H1 (cell line): ENCODE results near the gene FOXF1. TPM values are rescaled to one million over a fixed set of nuclear protein-coding genes. Genes with fewer than 3 reads are reported as not detected.
A peak's percentile ranks its signal among the peaks of the same experiment; 100 is the strongest.

Experiments used
- CTCF ChIA-PET: fragments of 300-600 bp; sonication (Branson Sonifier 250); formaldehyde crosslinking; loops from one replicate; lab custom pipeline; 2021; ENCODE audit not compliant: partially characterized antibody; lab: Charles Lee
- POLR2A ChIA-PET: fragments of 300-600 bp; sonication (Branson Sonifier 250); formaldehyde crosslinking; loops from one replicate; lab custom pipeline; 2021; ENCODE audit warnings: inconsistent platforms; ENCODE audit not compliant: partially characterized antibody; lab: Charles Lee
- DNase-seq, 2 experiments: peaks; one replicate each; pipeline versions ENCODE4 v3.0.0 to v3.0.0-alpha.2; 2010 to 2022; ENCODE audit warnings: low spot score in 2 of 2, low read depth in 1 of 2, mixed read lengths in 1 of 2
- FAIRE-seq: peaks from 2 replicates; lab custom pipeline; 2011; peaks lifted over from hg19 to GRCh38; lab: Jason Lieb, UNC
- H2AFZ ChIP-seq: 2 replicates; pipeline ENCODE4 v1.8.1; 2012; ENCODE audit warnings: low read length, inconsistent platforms
- H2AK5ac ChIP-seq: 2 replicates; pipeline ENCODE4 v1.6.1; 2013; ENCODE audit warnings: low read depth, low read length
- H2BK120ac ChIP-seq: replicated peaks from 2 replicates; pipeline ENCODE3; 2013; ENCODE audit warnings: low read depth, low read length, inconsistent platforms
- H2BK12ac ChIP-seq: 2 replicates; pipeline ENCODE4 v1.6.1; 2013; ENCODE audit warnings: low read depth, low read length
- H2BK15ac ChIP-seq: 2 replicates; pipeline ENCODE4 v1.6.1; 2013; ENCODE audit warnings: low read length
- H2BK20ac ChIP-seq: 2 replicates; pipeline ENCODE4 v1.6.1; 2013; ENCODE audit warnings: low read length
- H2BK5ac ChIP-seq: 2 replicates; pipeline ENCODE4 v1.6.1; 2013; ENCODE audit warnings: low read depth, low read length
- H3K14ac ChIP-seq: 2 replicates; pipeline ENCODE4 v1.6.1; 2013; ENCODE audit warnings: inconsistent platforms; ENCODE audit not compliant: insufficient read length
- H3K18ac ChIP-seq: 2 replicates; pipeline ENCODE4 v1.6.1; 2013; ENCODE audit warnings: low read length; ENCODE audit errors: extremely low read depth
- H3K23ac ChIP-seq: 2 replicates; pipeline ENCODE4 v1.6.1; 2013; ENCODE audit warnings: inconsistent platforms; ENCODE audit not compliant: insufficient read length
- H3K23me2 ChIP-seq: 2 replicates; pipeline ENCODE4 v1.6.1; 2013; ENCODE audit warnings: low read depth, low read length
- H3K27ac ChIP-seq: 2 replicates; pipeline ENCODE4 v1.6.1; 2011; ENCODE audit warnings: low read depth, low read length, inconsistent platforms
- H3K27me3 ChIP-seq, 4 experiments: replicated peaks in 1 of 4; 1 replicate in 1 of 4; 2 replicates in 3 of 4; pipeline versions ENCODE4 v1.6.1 to v1.8.1; 2011 to 2013; ENCODE audit warnings: low read length in 3 of 4, mild to moderate bottlenecking in 3 of 4, inconsistent platforms in 2 of 4, mixed read lengths in 2 of 4, moderate library complexity in 1 of 4; ENCODE audit not compliant: control insufficient read depth in 3 of 4, insufficient read depth in 3 of 4; ENCODE audit errors: extremely low read depth in 1 of 4
- H3K36me3 ChIP-seq, 4 experiments: 2 replicates each; pipeline versions ENCODE4 v1.6.1 to v1.8.1; 2011 to 2013; ENCODE audit warnings: mild to moderate bottlenecking in 4 of 4, low read length in 3 of 4, moderate library complexity in 2 of 4, control low read depth in 1 of 4, inconsistent platforms in 1 of 4; ENCODE audit not compliant: insufficient read depth in 4 of 4, control insufficient read depth in 2 of 4
- H3K4ac ChIP-seq: replicated peaks from 2 replicates; pipeline ENCODE3; 2013; ENCODE audit warnings: low read length, low read depth, mixed read lengths, inconsistent platforms; ENCODE audit not compliant: insufficient read length
- H3K4me1 ChIP-seq, 4 experiments: replicated peaks in 1 of 4; 1 replicate in 1 of 4; 2 replicates in 3 of 4; pipeline versions ENCODE4 v1.6.1 to v1.8.1; 2011 to 2013; ENCODE audit warnings: low read length in 3 of 4, inconsistent platforms in 2 of 4, mixed read lengths in 1 of 4; ENCODE audit not compliant: insufficient read depth in 4 of 4, control insufficient read depth in 3 of 4
- H3K4me2 ChIP-seq, 2 experiments: 2 replicates each; pipeline versions ENCODE4 v1.6.1 to v1.8.1; 2011 to 2013; ENCODE audit warnings: low read depth in 2 of 2, low read length in 2 of 2, control low read depth in 1 of 2, inconsistent platforms in 1 of 2, mild to moderate bottlenecking in 1 of 2; ENCODE audit not compliant: insufficient read depth in 1 of 2
- H3K4me3 ChIP-seq, 4 experiments: fragments of 200-600, 300-600 bp in 1 of 4; sonication (generic), shearing (Covaris generic), sonication (Bioruptor Twin) in 1 of 4; 2 replicates each; pipeline versions ENCODE4 v1.5.1 to v1.8.1; 2011 to 2016; ENCODE audit warnings: low read length in 4 of 4, low read depth in 3 of 4, control low read depth in 2 of 4, inconsistent platforms in 2 of 4, mild to moderate bottlenecking in 2 of 4, mixed read lengths in 1 of 4, moderate library complexity in 1 of 4; ENCODE audit not compliant: insufficient read depth in 2 of 4; ENCODE audit errors: extremely low read depth in 1 of 4
- H3K56ac ChIP-seq: replicated peaks from 2 replicates; pipeline ENCODE3; 2013; ENCODE audit warnings: low read depth, mild to moderate bottlenecking, mixed read lengths, low read length, inconsistent platforms; ENCODE audit not compliant: insufficient read length
- H3K79me1 ChIP-seq: 2 replicates; pipeline ENCODE4 v1.6.1; 2013; ENCODE audit warnings: low read depth, low read length, control low read depth
- H3K79me2 ChIP-seq, 2 experiments: 2 replicates each; pipeline versions ENCODE4 v1.6.1 to v1.8.1; 2012 to 2013; ENCODE audit warnings: low read length in 2 of 2, mild to moderate bottlenecking in 2 of 2, inconsistent platforms in 1 of 2; ENCODE audit not compliant: insufficient read depth in 2 of 2, control insufficient read depth in 1 of 2
- H3K9ac ChIP-seq, 4 experiments: replicated peaks in 1 of 4; 1 replicate in 1 of 4; 2 replicates in 3 of 4; pipeline versions ENCODE4 v1.6.1 to v1.8.1; 2011 to 2013; ENCODE audit warnings: low read depth in 3 of 4, low read length in 3 of 4, control low read depth in 2 of 4, mild to moderate bottlenecking in 2 of 4, moderate library complexity in 2 of 4, inconsistent platforms in 1 of 4; ENCODE audit errors: extremely low read depth in 1 of 4
- H3K9me3 ChIP-seq, 2 experiments: 2 replicates each; pipeline versions ENCODE4 v1.6.1 to v1.8.1; 2012 to 2013; ENCODE audit warnings: mild to moderate bottlenecking in 2 of 2, moderate library complexity in 2 of 2, control low read depth in 1 of 2, inconsistent platforms in 1 of 2, low read depth in 1 of 2, low read length in 1 of 2, mixed read lengths in 1 of 2; ENCODE audit not compliant: insufficient read depth in 2 of 2
- H4K20me1 ChIP-seq, 2 experiments: replicated peaks in 1 of 2; 2 replicates each; pipeline versions ENCODE3 to v1.8.1; 2011 to 2013; ENCODE audit warnings: inconsistent platforms in 2 of 2, low read length in 2 of 2, mild to moderate bottlenecking in 1 of 2; ENCODE audit not compliant: insufficient read depth in 2 of 2, control insufficient read depth in 1 of 2
- H4K5ac ChIP-seq: 2 replicates; pipeline ENCODE4 v1.6.1; 2013; ENCODE audit warnings: low read length, low read depth, mixed read lengths, inconsistent platforms; ENCODE audit not compliant: insufficient read length
- H4K8ac ChIP-seq: 2 replicates; pipeline ENCODE4 v1.8.0; 2013; ENCODE audit warnings: mild to moderate bottlenecking, moderate library complexity, low read length, inconsistent platforms; ENCODE audit not compliant: insufficient read depth; ENCODE audit errors: extremely low read depth
- H4K91ac ChIP-seq: replicated peaks from 2 replicates; pipeline ENCODE3; 2013; ENCODE audit warnings: low read length, mixed read lengths, inconsistent platforms; ENCODE audit not compliant: insufficient read length
- CBX8 ChIP-seq: fragments of 300-800, 300-1000 bp; sonication (generic); IDR thresholded peaks from 2 replicates; pipeline ENCODE4 v1.7.1; 2016; ENCODE audit warnings: low read depth, low read length, borderline replicate concordance
- RNF2 ChIP-seq: fragments of 200-900, 300-1000 bp; sonication (generic); IDR thresholded peaks from 2 replicates; pipeline ENCODE4 v1.7.1; 2016; ENCODE audit warnings: borderline replicate concordance, low read depth, mild to moderate bottlenecking, antibody characterized with exemption, low read length; ENCODE audit not compliant: poor library complexity, severe bottlenecking; ENCODE audit errors: missing control alignments
- SP1 ChIP-seq: IDR thresholded peaks from 2 replicates; pipeline ENCODE4 v1.6.1; 2011; ENCODE audit warnings: low read depth, low read length
- ZNF274 ChIP-seq: IDR thresholded peaks from 2 replicates; pipeline ENCODE4 v1.7.0; 2012; ENCODE audit warnings: low read length, borderline replicate concordance; ENCODE audit errors: extremely low read depth
- WGBS, 2 experiments: shearing (Covaris generic) in 1 of 2; methylation state at CpG; one replicate each; pipeline versions ENCODE4 v1.1.6 to v1.1.7; 2013 to 2015; ENCODE audit warnings: low lambda C conversion rate in 2 of 2, mixed read lengths in 2 of 2, inconsistent platforms in 1 of 2, low coverage in 1 of 2, missing lambda C conversion rate in 1 of 2; ENCODE audit not compliant: insufficient replicate concordance in 2 of 2, insufficient coverage in 1 of 2, insufficient read length in 1 of 2; ENCODE audit errors: extremely low coverage in 1 of 2, missing lambda C conversion rate in 1 of 2; 5-methylcytosine and 5-hydroxymethylcytosine counted together
- polyA plus RNA-seq, 7 experiments: library from polyadenylated mRNA; depleted of rRNA in 3 of 7; stranded (reverse) in 5 of 7; unstranded in 2 of 7; fragments of >200 nt in 5 of 7; fragments of 200-250 nt in 2 of 7; gene quantifications; 1 replicate in 5 of 7; 2 replicates in 1 of 7; 4 replicates in 1 of 7; pipeline versions ENCODE4 v1.2.1 to v1.2.3, GENCODE V29; 2011 to 2013; ENCODE audit warnings: missing spikeins in 2 of 7, mixed read lengths in 2 of 7
- total RNA-seq: library from RNA; stranded (reverse); fragmentation: NEBNext Ultra II Directional; extraction: Animal tissue kit (Norgen Biotek cat#: 25700); gene quantifications from 2 replicates; pipeline ENCODE4 v1.2.1, GENCODE V29; 2021

Gene FOXF1
- total and polyA plus RNA-seq, 2 of the 8 experiments (the other 6 are each of a cell fraction or from before 2014, with no cell fraction given), result 0.02 TPM; not detected in 1

GRCh38 chr16:86514481-86515376 is 4.4 kb downstream of the FOXF1 start:
- Histone ChIP-seq H3K27me3 (peaks cover 83 to 97% (median 92%) of the 10 kb centered on the region in 4 experiments), H3K36me3 (peaks cover 0 to 7% (median 0%) of the 10 kb centered on the region in 4 experiments; a peak in 1 of 8 replicates), H2BK120ac (no peak overlapping the region), H4K8ac (no peak overlapping the region), H2AFZ (no peak overlapping the region), H3K14ac (no peak overlapping the region), H3K56ac (no peak overlapping the region), H4K20me1 (peaks cover 9 to 23% of the 10 kb centered on the region in 2 experiments), H3K23me2 (peaks cover 5% of the 10 kb centered on the region; the same call in 1 of the 2 replicates), H3K4me3 (peak overlapping the region in 1 of 4 experiments; percentile 44; a peak in 1 of 8 replicates), H3K79me2 (no peaks in the 10 kb centered on the region), H3K79me1 (no peaks in the 10 kb centered on the region), H3K18ac (no peak overlapping the region), H2AK5ac (no peak overlapping the region), H3K9ac (no peak overlapping the region), H2BK15ac (no peak overlapping the region), H2BK20ac (no peak overlapping the region), H3K4me1 (peaks cover 3 to 32% (median 18%) of the 10 kb centered on the region in 4 experiments; a peak in 6 of 7 replicates), H3K4ac (no peak overlapping the region), H3K4me2 (peak overlapping the region; percentile 37 to 60; a peak in 2 of 4 replicates), H3K27ac (no peak overlapping the region), H3K9me3 (no peaks in the 10 kb centered on the region; a peak in 1 of 4 replicates), H2BK12ac (no peak overlapping the region), H4K5ac (no peak overlapping the region), H4K91ac (no peak overlapping the region), H2BK5ac (no peak overlapping the region), H3K23ac (no peak overlapping the region)
- FAIRE-seq (no peak), DNase-seq (no peak)
- POLR2A ChIA-PET, result no interaction called here
- CTCF ChIA-PET, result no interaction called here
- TF ChIP-seq ZNF274 (no peak), SP1 (0 out of 2 replicates have a peak, but pooled peaks have one; percentile 19), RNF2 (peak; percentile 94), CBX8 (peak; percentile 95; the same call in 1 of the 2 replicates)
- 17% methylated on average over 18 of the region's 18 CpGs; no CpG with 5 or more reads in 1 of the 2 experiments for WGBS, 2 experiments
